H54 (cell line): ENCODE results near the gene SEMA3A.

ENCODE experiments used
- DNase-seq: peaks from one replicate; pipeline ENCODE4 v3.0.0; 2011; ENCODE audit warnings: low spot score, mixed read lengths; ENCODE audit not compliant: insufficient read length
- FAIRE-seq: peaks from 3 replicates; lab custom pipeline; 2011; peaks lifted over from hg19 to GRCh38; lab: Jason Lieb, UNC
- POLR2A ChIP-seq: IDR thresholded peaks from 2 replicates; pipeline ENCODE4 v1.6.1; 2011; ENCODE audit warnings: low read depth, mild to moderate bottlenecking, low read length

SEMA3A gene

GRCh38 chr7:84187813-84188510 lies 6.6 kb downstream of the SEMA3A start:
- DNase-seq (no peak), FAIRE-seq (peak; percentile 89)
- no peak for TF ChIP-seq POLR2A

- no peak for DNase-seq
- no peak for TF ChIP-seq POLR2A
- peak; percentile 80 for FAIRE-seq
Measured at GRCh38 chr7:84187087-84187805, 7.3 kb downstream of the SEMA3A start.

- no peak for TF ChIP-seq POLR2A
- FAIRE-seq, result no peak
- DNase-seq, result no peak
Measured at GRCh38 chr7:84183741-84184140, 10.8 kb downstream of the SEMA3A start.

GRCh38 chr7:84182301-84182700 lies 12.3 kb downstream of the SEMA3A start:
- FAIRE-seq (peak; percentile 62), DNase-seq (no peak)
- TF ChIP-seq POLR2A, result no peak

GRCh38 chr7:84181628-84182027 lies 13.0 kb downstream of the SEMA3A start:
- peak; percentile 41 for FAIRE-seq
- no peak for DNase-seq
- no peak for TF ChIP-seq POLR2A

- FAIRE-seq (peak; percentile 52), DNase-seq (no peak)
- no peak for TF ChIP-seq POLR2A
Measured at GRCh38 chr7:84177758-84178412, 16.7 kb downstream of the SEMA3A start.

- no peak for DNase-seq
- FAIRE-seq, result no peak
- no peak for TF ChIP-seq POLR2A
Measured at GRCh38 chr7:84176716-84177115, 17.9 kb downstream of the SEMA3A start.

GRCh38 chr7:84175461-84175860 lies 19.1 kb downstream of the SEMA3A start:
- FAIRE-seq (peak; percentile 48), DNase-seq (no peak)
- TF ChIP-seq POLR2A, result no peak

- FAIRE-seq (no peak), DNase-seq (no peak)
- TF ChIP-seq POLR2A, result no peak
Measured at GRCh38 chr7:84170646-84171045, 23.9 kb downstream of the SEMA3A start.

- no peak for DNase-seq
- FAIRE-seq, result no peak
- TF ChIP-seq POLR2A, result no peak
Measured at GRCh38 chr7:84162584-84162983, 32.0 kb downstream of the SEMA3A start.

- no peak for DNase-seq
- TF ChIP-seq POLR2A, result no peak
- no peak for FAIRE-seq
Measured at GRCh38 chr7:84162125-84162524, 32.5 kb downstream of the SEMA3A start.

GRCh38 chr7:84161398-84161797 lies 33.2 kb downstream of the SEMA3A start:
- FAIRE-seq, result peak; percentile 43
- no peak for TF ChIP-seq POLR2A
- no peak for DNase-seq

GRCh38 chr7:84159435-84159834 lies 35.2 kb downstream of the SEMA3A start:
- TF ChIP-seq POLR2A, result no peak
- FAIRE-seq (no peak), DNase-seq (no peak)

- no peak for TF ChIP-seq POLR2A
- no peak for DNase-seq
- FAIRE-seq, result peak; percentile 45
Measured at GRCh38 chr7:84157171-84157570, 37.4 kb downstream of the SEMA3A start.
